ACC112 (cell line): ENCODE measurements around the gene TENT4A.

ENCODE experiments used
- H2AFZ ChIP-seq: fragments of 200-600 bp; sonication (generic); one replicate; pipeline ENCODE4 v1.6.0; 2017; ENCODE audit warnings: antibody characterized with exemption, low read length; ENCODE audit not compliant: unreplicated experiment
- H3K27ac ChIP-seq: fragments of 200-600 bp; sonication (generic); 2 replicates; pipeline ENCODE4 v1.5.1; 2014; ENCODE audit warnings: low read depth, mild to moderate bottlenecking, antibody characterized with exemption, low read length, moderate library complexity
- H3K27me3 ChIP-seq: fragments of 200-600 bp; sonication (generic); 2 replicates; pipeline ENCODE4 v1.6.1; 2014; ENCODE audit warnings: mild to moderate bottlenecking, antibody characterized with exemption, low read length, moderate library complexity, mixed read lengths; ENCODE audit not compliant: insufficient read depth
- H3K36me3 ChIP-seq: fragments of 200-600 bp; sonication (generic); 2 replicates; pipeline ENCODE4 v1.6.1; 2016; ENCODE audit warnings: mild to moderate bottlenecking, antibody characterized with exemption, low read length, moderate library complexity, mixed read lengths; ENCODE audit not compliant: insufficient read depth
- H3K4me1 ChIP-seq: fragments of 200-600 bp; sonication (generic); one replicate; pipeline ENCODE4 v1.6.1; 2016; ENCODE audit warnings: low read length, mixed read lengths; ENCODE audit not compliant: insufficient read depth, unreplicated experiment, control insufficient read depth
- H3K4me3 ChIP-seq: fragments of 200-600 bp; sonication (generic); 2 replicates; pipeline ENCODE4 v1.5.1; 2014; ENCODE audit warnings: mild to moderate bottlenecking, low read depth, low read length
- H3K79me2 ChIP-seq: fragments of 200-600 bp; sonication (generic); one replicate; pipeline ENCODE4 v1.6.0; 2016; ENCODE audit warnings: low read length; ENCODE audit not compliant: control insufficient read depth, unreplicated experiment, insufficient read depth

TENT4A gene

GRCh38 chr5:6699357-6699756 is 13.9 kb upstream of the TENT4A start:
- peaks cover 8% of the 10 kb centered on the region for H3K4me1 ChIP-seq
- no peak overlapping the region for H3K4me3 ChIP-seq
- no peak overlapping the region for H3K27ac ChIP-seq
- no peak overlapping the region for H2AFZ ChIP-seq
- no peaks in the 10 kb centered on the region for H3K36me3 ChIP-seq
- no peaks in the 10 kb centered on the region for H3K79me2 ChIP-seq
- peaks cover 58% of the 10 kb centered on the region for H3K27me3 ChIP-seq

- peaks cover 16% of the 10 kb centered on the region for H3K4me1 ChIP-seq
- no peaks in the 10 kb centered on the region for H3K36me3 ChIP-seq
- no peak overlapping the region for H3K4me3 ChIP-seq
- no peaks in the 10 kb centered on the region for H3K79me2 ChIP-seq
- H3K27ac ChIP-seq = no peak overlapping the region
- no peak overlapping the region for H2AFZ ChIP-seq
- peaks cover 52% of the 10 kb centered on the region for H3K27me3 ChIP-seq
Observed at GRCh38 chr5:6700074-6700684, 13.1 kb upstream of the TENT4A start.

- H3K36me3 ChIP-seq = no peaks in the 10 kb centered on the region
- no peak overlapping the region for H3K27ac ChIP-seq
- H2AFZ ChIP-seq = no peak overlapping the region
- peaks cover 46% of the 10 kb centered on the region for H3K27me3 ChIP-seq
- no peak overlapping the region for H3K4me3 ChIP-seq
- H3K4me1 ChIP-seq = peaks cover 18% of the 10 kb centered on the region
- H3K79me2 ChIP-seq = no peaks in the 10 kb centered on the region
Observed at GRCh38 chr5:6700685-6701355, 12.4 kb upstream of the TENT4A start.

- Histone ChIP-seq H3K4me1 (peaks cover 21% of the 10 kb centered on the region), H2AFZ (no peak overlapping the region), H3K27me3 (peaks cover 41% of the 10 kb centered on the region)
Observed at GRCh38 chr5:6701491-6701890, 11.7 kb upstream of the TENT4A start.

GRCh38 chr5:6702633-6703032 is 10.6 kb upstream of the TENT4A start:
- no peak overlapping the region for H2AFZ ChIP-seq
- H3K4me1 ChIP-seq = peaks cover 21% of the 10 kb centered on the region
- H3K27me3 ChIP-seq = peaks cover 30% of the 10 kb centered on the region
- H3K4me3 ChIP-seq = no peak overlapping the region
- H3K79me2 ChIP-seq = no peaks in the 10 kb centered on the region
- H3K27ac ChIP-seq = no peak overlapping the region
- no peaks in the 10 kb centered on the region for H3K36me3 ChIP-seq

More at GRCh38 chr5:6701491-6701890, 11.7 kb upstream of the TENT4A start:
- Histone ChIP-seq H3K4me3 (no peak overlapping the region), H3K27ac (no peak overlapping the region), H3K36me3 (no peaks in the 10 kb centered on the region), H3K79me2 (no peaks in the 10 kb centered on the region)

GRCh38 chr5:6703806-6704205 is 9.4 kb upstream of the TENT4A start:
- Histone ChIP-seq H2AFZ (peak overlapping the region; percentile 39), H3K27ac (peak overlapping the region; percentile 51), H3K27me3 (peaks cover 18% of the 10 kb centered on the region), H3K4me1 (peaks cover 21% of the 10 kb centered on the region), H3K4me3 (peak overlapping the region; percentile 35; the same call in 1 of the 2 replicates), H3K36me3 (no peaks in the 10 kb centered on the region), H3K79me2 (no peaks in the 10 kb centered on the region)

- Histone ChIP-seq H2AFZ (peak overlapping the region; percentile 39), H3K27ac (peak overlapping the region; percentile 51), H3K4me3 (peak overlapping the region; percentile 35; the same call in 1 of the 2 replicates), H3K36me3 (no peaks in the 10 kb centered on the region), H3K27me3 (peaks cover 12% of the 10 kb centered on the region), H3K79me2 (no peaks in the 10 kb centered on the region), H3K4me1 (peaks cover 21% of the 10 kb centered on the region)
Observed at GRCh38 chr5:6704361-6704851, 8.8 kb upstream of the TENT4A start.

GRCh38 chr5:6705088-6705487 is 8.1 kb upstream of the TENT4A start:
- peaks cover 6% of the 10 kb centered on the region for H3K27me3 ChIP-seq
- H3K79me2 ChIP-seq = no peaks in the 10 kb centered on the region
- no peaks in the 10 kb centered on the region for H3K36me3 ChIP-seq
- H3K4me1 ChIP-seq = peaks cover 21% of the 10 kb centered on the region
- H3K27ac ChIP-seq = no peak overlapping the region
- H2AFZ ChIP-seq = no peak overlapping the region
- no peak overlapping the region for H3K4me3 ChIP-seq

GRCh38 chr5:6705959-6706358 is 7.3 kb upstream of the TENT4A start:
- no peaks in the 10 kb centered on the region for H3K27me3 ChIP-seq
- H2AFZ ChIP-seq = no peak overlapping the region
- H3K36me3 ChIP-seq = no peaks in the 10 kb centered on the region
- no peak overlapping the region for H3K4me3 ChIP-seq
- H3K27ac ChIP-seq = no peak overlapping the region
- H3K79me2 ChIP-seq = no peaks in the 10 kb centered on the region
- H3K4me1 ChIP-seq = peaks cover 21% of the 10 kb centered on the region

- H3K79me2 ChIP-seq = no peaks in the 10 kb centered on the region
- no peaks in the 10 kb centered on the region for H3K36me3 ChIP-seq
- H3K27me3 ChIP-seq = no peaks in the 10 kb centered on the region
- no peak overlapping the region for H3K4me3 ChIP-seq
- H2AFZ ChIP-seq = no peak overlapping the region
- H3K4me1 ChIP-seq = peaks cover 21% of the 10 kb centered on the region
- no peak overlapping the region for H3K27ac ChIP-seq
Observed at GRCh38 chr5:6707852-6708251, 5.4 kb upstream of the TENT4A start.

GRCh38 chr5:6708814-6709213 is 4.4 kb upstream of the TENT4A start:
- no peak overlapping the region for H2AFZ ChIP-seq
- no peaks in the 10 kb centered on the region for H3K36me3 ChIP-seq
- no peak overlapping the region for H3K4me3 ChIP-seq
- no peaks in the 10 kb centered on the region for H3K27me3 ChIP-seq
- H3K4me1 ChIP-seq = peaks cover 19% of the 10 kb centered on the region
- H3K79me2 ChIP-seq = no peaks in the 10 kb centered on the region
- H3K27ac ChIP-seq = no peak overlapping the region
